SK-N-SH (cell line): ENCODE results near the gene NFKBIA. TPM values are rescaled to one million over a fixed set of nuclear protein-coding genes. Genes with fewer than 3 reads are reported as not detected.

Source experiments
- CTCF ChIA-PET: fragments of 300-600, 350-600 bp; formaldehyde crosslinking; extraction: SDS; loops from one replicate; lab custom pipeline; 2021; lab: Yijun Ruan, JAX
- POLR2A ChIA-PET: fragments of 350-600 bp; sonication (Branson Sonifier 250); formaldehyde crosslinking; extraction: SDS; loops from one replicate; lab custom pipeline; 2020; ENCODE audit warnings: antibody characterized with exemption, inconsistent platforms; lab: Yijun Ruan, JAX
- DNase-seq: peaks from one replicate; pipeline ENCODE4 v3.0.0; 2012
- H2AFZ ChIP-seq: fragments of 200-600 bp; sonication (generic); 2 replicates; pipeline ENCODE4 v1.8.1; 2016; ENCODE audit warnings: antibody characterized with exemption, mild to moderate bottlenecking, low read depth
- H3F3A ChIP-seq: fragments of 200-600 bp; sonication (generic); replicated peaks from 2 replicates; pipeline ENCODE3; 2016; ENCODE audit warnings: antibody characterized with exemption, mild to moderate bottlenecking; ENCODE audit not compliant: insufficient read depth
- H3K27ac ChIP-seq, 2 experiments: fragments of 200-500 bp in 1 of 2; fragments of 200-600 bp in 1 of 2; sonication (Bioruptor generic) in 1 of 2; sonication (generic), shearing (Covaris generic) in 1 of 2; 2 replicates each; pipeline versions ENCODE4 v1.5.1 to v1.6.1; 2014 to 2016; ENCODE audit warnings: low read depth in 2 of 2, inconsistent platforms in 1 of 2, low read length in 1 of 2, mild to moderate bottlenecking in 1 of 2, mixed read lengths in 1 of 2
- H3K27me3 ChIP-seq: fragments of 200-600 bp; sonication (generic), shearing (Covaris generic); 2 replicates; pipeline ENCODE4 v1.6.1; 2016; ENCODE audit warnings: mixed run types; ENCODE audit not compliant: insufficient read depth
- H3K36me3 ChIP-seq, 2 experiments: fragments of 200-500 bp in 1 of 2; fragments of 200-600 bp in 1 of 2; sonication (Bioruptor generic) in 1 of 2; sonication (generic) in 1 of 2; replicated peaks in 1 of 2; 2 replicates each; pipeline versions ENCODE3 to v1.5.1; 2014 to 2016; ENCODE audit warnings: low read length in 1 of 2, mild to moderate bottlenecking in 1 of 2; ENCODE audit not compliant: insufficient read depth in 2 of 2, control insufficient read depth in 1 of 2
- H3K4me1 ChIP-seq, 2 experiments: fragments of 200-500 bp in 1 of 2; fragments of 200-600 bp in 1 of 2; sonication (Bioruptor generic) in 1 of 2; sonication (generic), shearing (Covaris generic) in 1 of 2; 2 replicates each; pipeline versions ENCODE4 v1.5.1 to v1.6.1; 2014 to 2016; ENCODE audit warnings: low read depth in 1 of 2, low read length in 1 of 2, mixed run types in 1 of 2; ENCODE audit not compliant: insufficient read depth in 2 of 2, control insufficient read depth in 1 of 2
- H3K4me2 ChIP-seq: fragments of 200-600 bp; sonication (generic), shearing (Covaris generic); 2 replicates; pipeline ENCODE4 v1.6.1; 2017; ENCODE audit warnings: mixed run types
- H3K4me3 ChIP-seq, 2 experiments: fragments of 200-500 bp in 1 of 2; fragments of 200-600 bp in 1 of 2; sonication (Bioruptor generic) in 1 of 2; sonication (generic), shearing (Covaris generic) in 1 of 2; 2 replicates each; pipeline versions ENCODE4 v1.5.1 to v1.8.1; 2014 to 2016; ENCODE audit warnings: low read depth in 2 of 2, inconsistent platforms in 1 of 2, low read length in 1 of 2, mild to moderate bottlenecking in 1 of 2, mixed read lengths in 1 of 2, moderate library complexity in 1 of 2
- H3K79me2 ChIP-seq: fragments of 200-600 bp; sonication (generic); 2 replicates; pipeline ENCODE4 v1.8.1; 2017; ENCODE audit warnings: mild to moderate bottlenecking; ENCODE audit not compliant: insufficient read depth
- H3K9ac ChIP-seq: fragments of 200-600 bp; sonication (generic); 2 replicates; pipeline ENCODE4 v1.6.1; 2017; ENCODE audit warnings: mixed run types
- H3K9me2 ChIP-seq: fragments of 200-600 bp; sonication (generic); 2 replicates; pipeline ENCODE4 v1.6.1; 2017; ENCODE audit warnings: mixed run types
- H3K9me3 ChIP-seq: fragments of 200-600 bp; sonication (generic); 2 replicates; pipeline ENCODE4 v1.6.1; 2017; ENCODE audit warnings: mixed run types, mild to moderate bottlenecking, moderate library complexity
- H4K20me1 ChIP-seq: fragments of 200-600 bp; sonication (generic); 2 replicates; pipeline ENCODE4 v1.6.1; 2017; ENCODE audit warnings: mild to moderate bottlenecking, mixed run types; ENCODE audit not compliant: insufficient read depth
- CHD2 ChIP-seq: fragments of 150-350 bp; IDR thresholded peaks from 2 replicates; pipeline ENCODE4 v1.6.1; 2018; ENCODE audit warnings: low read length; ENCODE audit not compliant: partially characterized antibody
- EP300 ChIP-seq, 2 experiments: IDR thresholded peaks; 2 replicates each; pipeline versions ENCODE4 v1.4.0 to v1.6.1; 2012; ENCODE audit warnings: borderline replicate concordance in 1 of 2, low read depth in 1 of 2, low read length in 1 of 2
- FOXJ3 ChIP-seq: sonication (generic); formaldehyde crosslinking; IDR thresholded peaks from 2 replicates; pipeline ENCODE4 v1.5.1; 2020; ENCODE audit warnings: mild to moderate bottlenecking, missing genetic modification reagents
- GABPA ChIP-seq: IDR thresholded peaks from 2 replicates; pipeline ENCODE4 v1.4.0; 2012; ENCODE audit warnings: low read depth, mild to moderate bottlenecking
- GATA2 ChIP-seq: sonication (generic); formaldehyde crosslinking; IDR thresholded peaks from 2 replicates; pipeline ENCODE4 v1.5.0; 2020; ENCODE audit warnings: mild to moderate bottlenecking, missing genetic modification reagents
- JUND ChIP-seq: IDR thresholded peaks from 2 replicates; pipeline ENCODE4 v1.4.0; 2012
- MAX ChIP-seq: IDR thresholded peaks from 2 replicates; pipeline ENCODE4 v1.4.0; 2012; ENCODE audit warnings: low read depth
- NFIC ChIP-seq: IDR thresholded peaks from 2 replicates; pipeline ENCODE4 v1.4.0; 2012; ENCODE audit warnings: borderline replicate concordance
- NRF1 ChIP-seq: IDR thresholded peaks from 2 replicates; pipeline ENCODE4 v1.6.1; 2012; ENCODE audit warnings: low read depth, mild to moderate bottlenecking, low read length
- RCOR1 ChIP-seq: fragments of 150-350 bp; IDR thresholded peaks from 2 replicates; pipeline ENCODE4 v1.6.1; 2017; ENCODE audit warnings: antibody characterized with exemption, low read length
- RFX5 ChIP-seq: IDR thresholded peaks from 2 replicates; pipeline ENCODE4 v1.6.1; 2012; ENCODE audit warnings: mild to moderate bottlenecking, improper control_type of control experiment, low read length
- SMC3 ChIP-seq: IDR thresholded peaks from 2 replicates; pipeline ENCODE4 v1.6.1; 2012; ENCODE audit warnings: low read depth, low read length, improper control_type of control experiment
- YY1 ChIP-seq: IDR thresholded peaks from 2 replicates; pipeline ENCODE4 v1.4.0; 2012; ENCODE audit warnings: low read depth, mild to moderate bottlenecking
- WGBS: methylation state at CpG from one replicate; pipeline ENCODE4 v1.1.6; 2017; ENCODE audit warnings: low lambda C conversion rate; 5-methylcytosine and 5-hydroxymethylcytosine counted together
- polyA plus RNA-seq, 3 experiments: library from polyadenylated mRNA; depleted of rRNA; stranded (reverse); fragments of >200 nt; gene quantifications; 2 replicates each; pipeline ENCODE4 v1.2.3, GENCODE V29; 2012
- TF ChIP-seq, protein P1 (sequence below): fragments of 150-350 bp; IDR thresholded peaks from 2 replicates; pipeline ENCODE4 v1.6.1; 2016; ENCODE audit warnings: mild to moderate bottlenecking, low read depth, low read length
- TF ChIP-seq, protein P2 (sequence below): IDR thresholded peaks from 2 replicates; pipeline ENCODE4 v1.4.0; 2012; ENCODE audit warnings: low read depth, borderline replicate concordance

Gene NFKBIA
- polyA plus RNA-seq, 1 of the 3 experiments (the other 2 are of a cell fraction): 56.7 TPM

DNA sequence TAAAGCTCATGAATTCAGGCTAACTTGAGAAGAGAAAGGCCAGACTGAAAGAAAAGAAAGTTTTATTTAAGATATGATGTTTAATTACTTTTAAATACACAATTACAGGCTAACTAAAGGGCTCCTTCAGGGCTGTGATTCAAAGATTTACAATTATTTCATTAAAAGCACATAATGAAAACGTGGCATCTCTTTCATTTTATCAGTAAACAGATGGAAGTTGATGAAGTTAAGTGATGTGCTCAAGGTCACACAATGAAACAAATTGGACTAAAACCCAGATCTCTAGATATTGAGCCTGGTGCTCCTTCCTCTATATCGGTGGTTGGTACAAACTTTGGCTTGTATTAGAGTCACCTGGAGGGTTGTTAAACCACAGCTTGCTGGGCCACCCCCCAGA, 13.5 kb upstream of the NFKBIA start:
- H3K36me3 ChIP-seq: no peaks in the 10 kb centered on the region
- H3K27me3 ChIP-seq: no peaks in the 10 kb centered on the region
- ChIA-PET POLR2A (interaction anchor here (0.6 to 2.7 kb wide), 3 partner anchors 13 to 116 kb away, joined by 3 to 14 read pairs (median 3); partner anchors contain the start of genes INSM2 and NFKBIA), CTCF (interaction anchor here (0.6 to 8.5 kb wide), 6 partner anchors 9 to 275 kb away, joined by 3 to 102 read pairs (median 4); no protein-coding TSS in a partner anchor)
- no peak for DNase-seq
- H4K20me1 ChIP-seq: no peaks in the 10 kb centered on the region
- TF ChIP-seq EP300 (IDR thresholded peaks at IDR 0.05; ENCODE audit: borderline replicate concordance in 1 of 2, low read depth in 1 of 2, low read length in 1 of 2) (peak in 1 of 2 experiments; percentile 81; a peak in 1 of 4 replicates), RCOR1 (peak; percentile 83; the same call in 1 of the 2 replicates), GATA2 (CRISPR knock-in tag) (peak; percentile 83), CHD2 (peak; percentile 10), NRF1 (no peak)
- TF ChIP-seq, protein P1, sequence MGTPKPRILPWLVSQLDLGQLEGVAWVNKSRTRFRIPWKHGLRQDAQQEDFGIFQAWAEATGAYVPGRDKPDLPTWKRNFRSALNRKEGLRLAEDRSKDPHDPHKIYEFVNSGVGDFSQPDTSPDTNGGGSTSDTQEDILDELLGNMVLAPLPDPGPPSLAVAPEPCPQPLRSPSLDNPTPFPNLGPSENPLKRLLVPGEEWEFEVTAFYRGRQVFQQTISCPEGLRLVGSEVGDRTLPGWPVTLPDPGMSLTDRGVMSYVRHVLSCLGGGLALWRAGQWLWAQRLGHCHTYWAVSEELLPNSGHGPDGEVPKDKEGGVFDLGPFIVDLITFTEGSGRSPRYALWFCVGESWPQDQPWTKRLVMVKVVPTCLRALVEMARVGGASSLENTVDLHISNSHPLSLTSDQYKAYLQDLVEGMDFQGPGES: no peak
- H2AFZ ChIP-seq: no peak overlapping the region
- H3K9me3 ChIP-seq: no peaks in the 10 kb centered on the region
- 47% methylated on average over 2 of the region's 2 CpGs for WGBS
- H3F3A ChIP-seq: peaks cover 4% of the 10 kb centered on the region
- H3K9ac ChIP-seq: no peak overlapping the region
- no peak overlapping the region for H3K27ac ChIP-seq
- no peaks in the 10 kb centered on the region for H3K9me2 ChIP-seq
- H3K79me2 ChIP-seq: no peaks in the 10 kb centered on the region
- peaks cover 33 to 38% of the 10 kb centered on the region in 2 experiments for H3K4me1 ChIP-seq
- H3K4me3 ChIP-seq: no peak overlapping the region
- H3K4me2 ChIP-seq: no peak overlapping the region

- no peak for TF ChIP-seq MAX
- 0 out of 2 replicates have a peak, but pooled peaks have one; percentile 17 for TF ChIP-seq GATA2 (CRISPR knock-in tag)
- Histone ChIP-seq H2AFZ (peak overlapping the region; percentile 25; the same call in 1 of the 2 replicates), H3K27me3 (no peaks in the 10 kb centered on the region), H3K4me1 (peaks cover 35% of the 10 kb centered on the region in 2 experiments), H3K4me3 (no peak overlapping the region), H3K36me3 (no peaks in the 10 kb centered on the region), H3K9me2 (no peaks in the 10 kb centered on the region), H4K20me1 (no peaks in the 10 kb centered on the region), H3K79me2 (no peaks in the 10 kb centered on the region), H3F3A (peaks cover 4% of the 10 kb centered on the region), H3K9ac (no peak overlapping the region), H3K27ac (no peak overlapping the region), H3K9me3 (no peaks in the 10 kb centered on the region), H3K4me2 (peak overlapping the region; percentile 49)
- POLR2A ChIA-PET: interaction anchor here (0.9 to 1.7 kb wide), 2 partner anchors 11 to 119 kb away, joined by 3 to 4 read pairs; partner anchors contain the start of gene NFKBIA
- CTCF ChIA-PET: interaction anchor here (0.9 to 8.5 kb wide), 8 partner anchors 9 to 273 kb away, joined by 3 to 102 read pairs (median 8); no protein-coding TSS in a partner anchor
- no peak for DNase-seq
- 61% methylated on average over 4 of the region's 5 CpGs for WGBS
These were observed 11.7 kb upstream of the NFKBIA start for GRCh38 chr14:35416108-35416750.

- no peak overlapping the region for H3K4me3 ChIP-seq
- peaks cover 20 to 29% of the 10 kb centered on the region in 2 experiments for H3K4me1 ChIP-seq
- no peaks in the 10 kb centered on the region for H3K9me2 ChIP-seq
- H3F3A ChIP-seq: peaks cover 4% of the 10 kb centered on the region
- no peaks in the 10 kb centered on the region for H4K20me1 ChIP-seq
- H2AFZ ChIP-seq: peak overlapping the region; percentile 83
- CTCF ChIA-PET: interaction anchor here (0.9 to 8.5 kb wide), 11 partner anchors 11 to 559 kb away, joined by 3 to 102 read pairs (median 5); partner anchors contain the start of gene NFKBIA
- no peak overlapping the region for H3K27ac ChIP-seq
- H3K4me2 ChIP-seq: peak overlapping the region; percentile 56; the same call in 1 of the 2 replicates
- POLR2A ChIA-PET: no interaction called here
- no peaks in the 10 kb centered on the region for H3K27me3 ChIP-seq
- no peaks in the 10 kb centered on the region for H3K79me2 ChIP-seq
- WGBS: 51% methylated on average over 4 of the region's 4 CpGs
- no peaks in the 10 kb centered on the region for H3K36me3 ChIP-seq
- H3K9ac ChIP-seq: 0 out of 2 replicates have a peak overlapping the region, but pooled peaks have one; percentile 15
- H3K9me3 ChIP-seq: no peaks in the 10 kb centered on the region
- DNase-seq: no peak
- TF ChIP-seq JUND: no peak
- TF ChIP-seq YY1: no peak
- TF ChIP-seq, protein P2, sequence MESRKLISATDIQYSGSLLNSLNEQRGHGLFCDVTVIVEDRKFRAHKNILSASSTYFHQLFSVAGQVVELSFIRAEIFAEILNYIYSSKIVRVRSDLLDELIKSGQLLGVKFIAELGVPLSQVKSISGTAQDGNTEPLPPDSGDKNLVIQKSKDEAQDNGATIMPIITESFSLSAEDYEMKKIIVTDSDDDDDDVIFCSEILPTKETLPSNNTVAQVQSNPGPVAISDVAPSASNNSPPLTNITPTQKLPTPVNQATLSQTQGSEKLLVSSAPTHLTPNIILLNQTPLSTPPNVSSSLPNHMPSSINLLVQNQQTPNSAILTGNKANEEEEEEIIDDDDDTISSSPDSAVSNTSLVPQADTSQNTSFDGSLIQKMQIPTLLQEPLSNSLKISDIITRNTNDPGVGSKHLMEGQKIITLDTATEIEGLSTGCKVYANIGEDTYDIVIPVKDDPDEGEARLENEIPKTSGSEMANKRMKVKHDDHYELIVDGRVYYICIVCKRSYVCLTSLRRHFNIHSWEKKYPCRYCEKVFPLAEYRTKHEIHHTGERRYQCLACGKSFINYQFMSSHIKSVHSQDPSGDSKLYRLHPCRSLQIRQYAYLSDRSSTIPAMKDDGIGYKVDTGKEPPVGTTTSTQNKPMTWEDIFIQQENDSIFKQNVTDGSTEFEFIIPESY: no peak
- TF ChIP-seq NRF1: no peak
- TF ChIP-seq FOXJ3 (CRISPR knock-in tag): no peak
- TF ChIP-seq SMC3: no peak
- no peak for TF ChIP-seq RFX5
- TF ChIP-seq MAX: no peak
- no peak for TF ChIP-seq GABPA
- TF ChIP-seq NFIC: no peak
- TF ChIP-seq, protein P1: no peak
These were observed 9.8 kb upstream of the NFKBIA start for GRCh38 chr14:35414365-35414764.
